C4-2B (cell line): ENCODE measurements around the gene FOXO6.

ENCODE experiments used
- ZFX ChIP-seq: fragments of 450-650 bp; IDR thresholded peaks from 2 replicates; pipeline ENCODE4 v1.6.1; 2017
- TF ChIP-seq, protein P1 (sequence below): fragments of 450-650 bp; conservative IDR thresholded peaks from 2 replicates; pipeline ENCODE4 v1.5.1; 2017; ENCODE audit warnings: mild to moderate bottlenecking

DNA sequence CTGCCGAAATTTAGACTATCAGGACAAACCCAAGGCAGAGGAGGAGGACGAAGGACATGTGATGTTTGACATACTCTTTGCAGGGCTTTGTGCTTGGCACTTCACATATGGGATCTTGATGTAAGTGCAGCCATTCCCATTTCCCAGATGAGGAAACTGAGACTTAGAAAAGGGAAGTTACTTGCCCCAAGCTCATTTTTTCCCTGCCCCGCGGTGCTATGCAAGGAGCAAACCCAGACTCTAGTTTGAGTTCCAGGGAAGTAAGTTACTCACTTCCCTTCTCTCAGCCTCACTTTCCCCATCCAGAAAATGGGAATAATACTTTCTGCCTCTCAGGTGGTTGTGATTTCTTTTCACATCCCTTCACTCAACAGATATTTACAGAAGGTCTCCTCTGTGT lies 4.5 kb upstream of the FOXO6 start:
- TF ChIP-seq, protein P1, sequence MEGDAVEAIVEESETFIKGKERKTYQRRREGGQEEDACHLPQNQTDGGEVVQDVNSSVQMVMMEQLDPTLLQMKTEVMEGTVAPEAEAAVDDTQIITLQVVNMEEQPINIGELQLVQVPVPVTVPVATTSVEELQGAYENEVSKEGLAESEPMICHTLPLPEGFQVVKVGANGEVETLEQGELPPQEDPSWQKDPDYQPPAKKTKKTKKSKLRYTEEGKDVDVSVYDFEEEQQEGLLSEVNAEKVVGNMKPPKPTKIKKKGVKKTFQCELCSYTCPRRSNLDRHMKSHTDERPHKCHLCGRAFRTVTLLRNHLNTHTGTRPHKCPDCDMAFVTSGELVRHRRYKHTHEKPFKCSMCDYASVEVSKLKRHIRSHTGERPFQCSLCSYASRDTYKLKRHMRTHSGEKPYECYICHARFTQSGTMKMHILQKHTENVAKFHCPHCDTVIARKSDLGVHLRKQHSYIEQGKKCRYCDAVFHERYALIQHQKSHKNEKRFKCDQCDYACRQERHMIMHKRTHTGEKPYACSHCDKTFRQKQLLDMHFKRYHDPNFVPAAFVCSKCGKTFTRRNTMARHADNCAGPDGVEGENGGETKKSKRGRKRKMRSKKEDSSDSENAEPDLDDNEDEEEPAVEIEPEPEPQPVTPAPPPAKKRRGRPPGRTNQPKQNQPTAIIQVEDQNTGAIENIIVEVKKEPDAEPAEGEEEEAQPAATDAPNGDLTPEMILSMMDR = no peak
- no peak for TF ChIP-seq ZFX
